ENCODE measurements around the gene RPL13A. TPM values are rescaled to one million over a fixed set of nuclear protein-coding genes. Genes with fewer than 3 reads are reported as not detected.

Gene RPL13A
- polyA plus RNA-seq, 1 of the 3 experiments (the other 2 are of a cell fraction): 2,748 TPM

DNA sequence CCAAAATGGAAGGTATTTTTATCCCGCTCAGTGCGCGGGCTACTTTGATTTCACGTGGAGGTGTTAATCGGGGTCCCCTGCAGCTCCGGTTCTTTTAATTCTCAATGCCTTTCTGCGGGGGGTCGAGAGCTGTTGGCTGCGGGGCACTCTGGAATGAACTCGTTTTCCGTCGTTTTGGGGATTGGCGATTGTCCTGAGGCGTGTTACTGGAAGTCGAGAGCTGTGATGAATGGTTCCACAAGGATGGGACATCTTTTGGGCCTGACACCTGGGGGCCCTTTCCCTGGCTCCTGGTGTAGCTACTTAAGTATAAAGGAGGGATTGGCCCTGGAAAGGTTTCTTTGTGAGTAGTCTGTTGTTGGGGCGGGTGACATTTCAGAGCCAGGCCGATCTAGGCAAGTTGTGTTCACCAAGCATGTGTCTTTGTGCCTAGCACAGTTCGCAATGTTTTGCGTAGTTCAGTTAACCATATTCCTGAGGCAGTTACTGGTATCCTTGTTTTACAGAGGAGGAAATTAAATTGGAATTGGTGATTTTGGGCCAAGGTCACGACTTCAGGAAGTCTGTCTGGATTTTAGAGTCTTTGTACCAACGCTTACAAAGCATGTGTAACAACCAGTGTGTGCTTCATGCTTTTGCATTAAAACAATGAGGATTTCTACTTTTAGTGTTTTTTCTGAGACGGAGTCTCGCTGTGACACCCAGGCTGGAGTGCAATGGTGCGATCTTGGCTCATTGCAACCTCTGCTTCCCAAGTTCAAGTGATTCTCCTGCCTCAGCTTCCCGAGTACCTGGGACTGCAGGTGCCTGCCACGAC, 846 bp downstream of the RPL13A start:
- TF ChIP-seq RFX5 (IDR thresholded peaks at IDR 0.05; ENCODE audit: low read length) (no peak), SMC3 (IDR thresholded peaks at IDR 0.05; ENCODE audit: low read depth, low read length) (no peak), MEF2A (IDR thresholded peaks at IDR 0.05; ENCODE audit: borderline replicate concordance, low read depth) (no peak), GABPA (IDR thresholded peaks at IDR 0.05; ENCODE audit: low read depth) (no peak), POLR2AphosphoS5 (IDR thresholded peaks at IDR 0.05; ENCODE audit: low read depth, low read length) (peak; percentile 34; the same call in 1 of the 2 replicates), EZH2phosphoT487 (IDR thresholded peaks at IDR 0.05; ENCODE audit: borderline replicate concordance, low read depth) (no peak), CTCF (IDR thresholded peaks at IDR 0.05) (no peak)
- H3K4me1 ChIP-seq (ENCODE audit: control insufficient read depth in 1 of 2, insufficient read depth in 2 of 2, low read depth in 1 of 2, low read length in 1 of 2): peaks cover 0 to 21% of the 10 kb centered on the region in 2 experiments; a peak in 1 of 4 replicates
- ChIA-PET POLR2A (interaction anchor here (0.6 to 1.1 kb wide), 5 partner anchors 8 to 112 kb away, joined by 3 to 6 read pairs (median 4); partner anchors contain the start of gene RPS11), CTCF (interaction anchor here (0.7 to 3.4 kb wide), 8 partner anchors 9 to 82 kb away, joined by 3 to 12 read pairs (median 4); no protein-coding TSS in a partner anchor)
- no peaks in the 10 kb centered on the region for H3K9me2 ChIP-seq
- 0% methylated on average over 21 of the region's 26 CpGs for WGBS (ENCODE audit: low lambda C conversion rate)
- H3K36me3 ChIP-seq (replicated peaks in 1 of 2; ENCODE audit: control insufficient read depth in 1 of 2, insufficient read depth in 2 of 2, low read length in 1 of 2): peaks cover 36 to 48% of the 10 kb centered on the region in 2 experiments
- no peak for DNase-seq
- peak overlapping the region; percentile 92 for H3K4me2 ChIP-seq
- peak overlapping the region; percentile 80 to 88 for H3K27ac ChIP-seq (ENCODE audit: low read depth in 2 of 2, low read length in 1 of 2)
- no peak overlapping the region for H2AFZ ChIP-seq (ENCODE audit: low read depth)
- no peaks in the 10 kb centered on the region for H3K9me3 ChIP-seq
- peak overlapping the region; percentile 86 to 92 for H3K4me3 ChIP-seq (ENCODE audit: low read depth in 2 of 2, low read length in 1 of 2)
- H4K20me1 ChIP-seq (ENCODE audit: insufficient read depth): peaks cover 32% of the 10 kb centered on the region
- H3K79me2 ChIP-seq (ENCODE audit: insufficient read depth): peaks cover 38% of the 10 kb centered on the region
- peak overlapping the region; percentile 98 for H3K9ac ChIP-seq
- H3F3A ChIP-seq (replicated peaks; ENCODE audit: insufficient read depth): peaks cover 51% of the 10 kb centered on the region
- no peaks in the 10 kb centered on the region for H3K27me3 ChIP-seq (ENCODE audit: insufficient read depth)

GRCh38 chr19:49488863-49489537, 1.6 kb downstream of the RPL13A start:
- peak overlapping the region; percentile 98 for H3K9ac ChIP-seq
- WGBS (ENCODE audit: low lambda C conversion rate): 9% methylated on average over 15 of the region's 15 CpGs
- peaks cover 32% of the 10 kb centered on the region for H4K20me1 ChIP-seq (ENCODE audit: insufficient read depth)
- no peak for DNase-seq
- peaks cover 0 to 21% of the 10 kb centered on the region in 2 experiments; a peak in 1 of 4 replicates for H3K4me1 ChIP-seq (ENCODE audit: control insufficient read depth in 1 of 2, insufficient read depth in 2 of 2, low read depth in 1 of 2, low read length in 1 of 2)
- H3K36me3 ChIP-seq (replicated peaks in 1 of 2; ENCODE audit: control insufficient read depth in 1 of 2, insufficient read depth in 2 of 2, low read length in 1 of 2): peaks cover 36 to 48% of the 10 kb centered on the region in 2 experiments
- H2AFZ ChIP-seq (ENCODE audit: low read depth): no peak overlapping the region
- H3K9me2 ChIP-seq: no peaks in the 10 kb centered on the region
- peaks cover 38% of the 10 kb centered on the region for H3K79me2 ChIP-seq (ENCODE audit: insufficient read depth)
- peaks cover 59% of the 10 kb centered on the region for H3F3A ChIP-seq (replicated peaks; ENCODE audit: insufficient read depth)
- CTCF ChIA-PET: interaction anchor here (1.0 to 3.4 kb wide), 3 partner anchors 17 to 81 kb away, joined by 3 to 12 read pairs (median 4); no protein-coding TSS in a partner anchor
- H3K4me3 ChIP-seq (ENCODE audit: low read depth in 2 of 2, low read length in 1 of 2): peak overlapping the region; percentile 86 to 92
- H3K4me2 ChIP-seq: peak overlapping the region; percentile 92
- TF ChIP-seq CTCF (IDR thresholded peaks at IDR 0.05): no peak
- TF ChIP-seq NFIC (IDR thresholded peaks at IDR 0.05; ENCODE audit: borderline replicate concordance): no peak
- no peak for TF ChIP-seq RAD21 (IDR thresholded peaks at IDR 0.05; ENCODE audit: low read length)
- no peak for TF ChIP-seq RFX5 (IDR thresholded peaks at IDR 0.05; ENCODE audit: low read length)
- TF ChIP-seq FOXM1 (IDR thresholded peaks at IDR 0.05; ENCODE audit: low read depth): no peak
- no peak for TF ChIP-seq USF1 (IDR thresholded peaks at IDR 0.05; ENCODE audit: borderline replicate concordance, low read depth)
- TF ChIP-seq EP300 (IDR thresholded peaks at IDR 0.05; ENCODE audit: borderline replicate concordance in 1 of 2, low read depth in 1 of 2, low read length in 1 of 2): no peak
- no peak for TF ChIP-seq FOXJ3 (CRISPR knock-in tag; IDR thresholded peaks at IDR 0.05)
- no peak for TF ChIP-seq SMC3 (IDR thresholded peaks at IDR 0.05; ENCODE audit: low read depth, low read length)
- H3K27me3 ChIP-seq (ENCODE audit: insufficient read depth): no peaks in the 10 kb centered on the region
- peak overlapping the region; percentile 13 to 80 for H3K27ac ChIP-seq (ENCODE audit: low read depth in 2 of 2, low read length in 1 of 2)
- POLR2A ChIA-PET: interaction anchor here (0.6 to 1.1 kb wide), 4 partner anchors 43 to 490 kb away, joined by 3 read pairs; no protein-coding TSS in a partner anchor
- H3K9me3 ChIP-seq: no peaks in the 10 kb centered on the region

All from SK-N-SH (cell line).